Measurements from ENCODE around the gene ANKS6. TPM values are rescaled to one million over a fixed set of nuclear protein-coding genes. Genes with fewer than 3 reads are reported as not detected.

Gene ANKS6
- polyA plus RNA-seq, 1 donor from 2014 or later, result 16.6 TPM

- Histone ChIP-seq H3K4me3 (ENCODE audit: low read length) (peak overlapping the region; percentile 14), H3K4me2 (ENCODE audit: low read length) (no peak overlapping the region), H3K36me3 (ENCODE audit: insufficient read depth, low read length) (no peaks in the 10 kb centered on the region), H3K27me3 (ENCODE audit: insufficient read depth, low read depth, low read length) (no peaks in the 10 kb centered on the region), H4K20me1 (ENCODE audit: insufficient read depth) (no peaks in the 10 kb centered on the region), H3K79me2 (replicated peaks; ENCODE audit: insufficient read depth, low read length) (no peaks in the 10 kb centered on the region), H3K9me2 (ENCODE audit: insufficient read depth, low read length) (no peaks in the 10 kb centered on the region), H2AFZ (ENCODE audit: low read depth, low read length) (no peak overlapping the region), H3F3A (ENCODE audit: insufficient read depth, low read length, poor library complexity, severe bottlenecking) (peaks cover 6% of the 10 kb centered on the region), H3K9me3 (ENCODE audit: low read length) (no peaks in the 10 kb centered on the region), H3K9ac (ENCODE audit: low read length) (no peak overlapping the region), H3K27ac (ENCODE audit: low read length) (no peak overlapping the region)
- TF ChIP-seq MXI1 (conservative IDR thresholded peaks at IDR 0.05; ENCODE audit: poor library complexity, severe bottlenecking), result no peak
Observed at GRCh38 chr9:98809311-98810101, 13.2 kb upstream of the ANKS6 start.

GRCh38 chr9:98808875-98809274, 12.5 kb upstream of the ANKS6 start:
- no peaks in the 10 kb centered on the region for H3K9me2 ChIP-seq (ENCODE audit: insufficient read depth, low read length)
- TF ChIP-seq SMC3 (conservative IDR thresholded peaks at IDR 0.05; ENCODE audit: poor library complexity), result no peak
- TF ChIP-seq EP300 (conservative IDR thresholded peaks at IDR 0.05; ENCODE audit: poor library complexity, severe bottlenecking), result no peak
- no peak for TF ChIP-seq MXI1 (conservative IDR thresholded peaks at IDR 0.05; ENCODE audit: poor library complexity, severe bottlenecking)
- H3K9ac ChIP-seq (ENCODE audit: low read length), result no peak overlapping the region
- no peaks in the 10 kb centered on the region for H3K27me3 ChIP-seq (ENCODE audit: insufficient read depth, low read depth, low read length)
- H3F3A ChIP-seq (ENCODE audit: insufficient read depth, low read length, poor library complexity, severe bottlenecking), result peaks cover 6% of the 10 kb centered on the region
- no peaks in the 10 kb centered on the region for H4K20me1 ChIP-seq (ENCODE audit: insufficient read depth)
- no peak overlapping the region for H2AFZ ChIP-seq (ENCODE audit: low read depth, low read length)
- H3K79me2 ChIP-seq (replicated peaks; ENCODE audit: insufficient read depth, low read length), result no peaks in the 10 kb centered on the region
- no peaks in the 10 kb centered on the region for H3K36me3 ChIP-seq (ENCODE audit: insufficient read depth, low read length)
- peak overlapping the region; percentile 74 for H3K4me3 ChIP-seq (ENCODE audit: low read length)
- no peak overlapping the region for H3K27ac ChIP-seq (ENCODE audit: low read length)
- no peak overlapping the region for H3K4me2 ChIP-seq (ENCODE audit: low read length)
- no peaks in the 10 kb centered on the region for H3K9me3 ChIP-seq (ENCODE audit: low read length)

- H3K9me3 ChIP-seq (ENCODE audit: low read length), result no peaks in the 10 kb centered on the region
- H3K4me3 ChIP-seq (ENCODE audit: low read length), result peak overlapping the region; percentile 74
- H3F3A ChIP-seq (ENCODE audit: insufficient read depth, low read length, poor library complexity, severe bottlenecking), result peaks cover 6% of the 10 kb centered on the region
- H3K27ac ChIP-seq (ENCODE audit: low read length), result no peak overlapping the region
- H4K20me1 ChIP-seq (ENCODE audit: insufficient read depth), result no peaks in the 10 kb centered on the region
- H3K4me2 ChIP-seq (ENCODE audit: low read length), result peak overlapping the region; percentile 32
- H3K9ac ChIP-seq (ENCODE audit: low read length), result peak overlapping the region; percentile 59
- no peak overlapping the region for H2AFZ ChIP-seq (ENCODE audit: low read depth, low read length)
- H3K27me3 ChIP-seq (ENCODE audit: insufficient read depth, low read depth, low read length), result no peaks in the 10 kb centered on the region
- TF ChIP-seq MXI1 (conservative IDR thresholded peaks at IDR 0.05; ENCODE audit: poor library complexity, severe bottlenecking) (no peak), REST (IDR thresholded peaks at IDR 0.05; ENCODE audit: borderline replicate concordance) (no peak), SMC3 (conservative IDR thresholded peaks at IDR 0.05; ENCODE audit: poor library complexity) (no peak), RAD21 (conservative IDR thresholded peaks at IDR 0.05) (no peak), POLR2AphosphoS5 (IDR thresholded peaks at IDR 0.05) (no peak), TAF1 (IDR thresholded peaks at IDR 0.05; ENCODE audit: low read depth) (no peak), CTCF (IDR thresholded peaks at IDR 0.05; ENCODE audit: poor library complexity, severe bottlenecking) (no peak), EZH2 (IDR thresholded peaks at IDR 0.05; ENCODE audit: borderline replicate concordance, insufficient read depth, low read length, poor library complexity, severe bottlenecking) (no peak), EP300 (conservative IDR thresholded peaks at IDR 0.05; ENCODE audit: poor library complexity, severe bottlenecking) (no peak)
- H3K79me2 ChIP-seq (replicated peaks; ENCODE audit: insufficient read depth, low read length), result no peaks in the 10 kb centered on the region
- H3K36me3 ChIP-seq (ENCODE audit: insufficient read depth, low read length), result no peaks in the 10 kb centered on the region
- H3K9me2 ChIP-seq (ENCODE audit: insufficient read depth, low read length), result no peaks in the 10 kb centered on the region
Observed at GRCh38 chr9:98808411-98808815, 12.1 kb upstream of the ANKS6 start.

All from neural cell (in vitro differentiated cells).